GM21825 (cell line): ENCODE measurements around the gene PAXX.
A peak's percentile ranks its signal among the peaks of the same experiment; 100 is the strongest.

Experiments used
- ATAC-seq: cut with Tn5 transposase; IDR thresholded peaks from one replicate; pipeline ENCODE4 v1.9.1; 2021; ENCODE audit warnings: mild to moderate bottlenecking, moderate library complexity; ENCODE audit not compliant: unreplicated experiment

PAXX gene

DNA sequence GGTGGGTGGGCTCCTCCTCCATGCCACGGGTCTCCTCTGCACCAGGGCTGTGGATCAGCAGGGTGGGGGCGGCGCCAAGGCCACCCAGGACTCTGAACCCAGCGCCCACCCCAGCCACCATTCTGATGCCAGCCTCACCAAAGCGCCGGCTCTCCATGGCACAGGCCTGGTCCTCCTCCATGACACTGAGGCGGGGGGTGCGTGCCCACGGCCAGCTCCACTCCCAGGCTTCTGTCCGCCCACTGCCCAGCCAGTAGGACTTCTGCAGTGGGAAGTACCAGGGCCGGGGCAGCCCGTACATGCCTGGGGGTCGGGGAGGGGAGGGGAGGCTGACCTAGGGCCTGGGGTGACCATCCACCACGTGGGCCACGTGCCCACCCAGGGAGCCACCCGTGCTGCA, 24.2 kb downstream of the PAXX start:
- no peak for ATAC-seq

DNA sequence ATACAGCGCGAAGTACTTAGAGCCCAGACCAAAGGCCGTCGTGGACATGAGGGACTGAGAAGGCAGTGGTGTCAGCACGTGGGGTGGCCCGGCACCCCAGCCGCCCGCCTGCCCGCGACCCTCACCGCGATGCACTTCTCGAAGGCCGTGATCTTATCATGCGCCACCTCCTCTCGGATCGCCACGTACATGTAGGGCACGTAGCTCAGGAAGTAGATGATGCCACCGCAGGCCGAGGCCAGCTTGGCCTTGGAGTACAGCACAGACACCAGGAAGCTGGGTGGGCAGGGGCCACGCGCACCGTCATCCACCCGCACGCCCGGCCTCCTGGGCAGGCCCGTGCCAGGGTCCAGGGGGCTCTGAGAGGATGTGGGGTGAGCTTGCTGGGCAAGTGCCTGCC, 24.8 kb downstream of the PAXX start:
- no peak for ATAC-seq

DNA sequence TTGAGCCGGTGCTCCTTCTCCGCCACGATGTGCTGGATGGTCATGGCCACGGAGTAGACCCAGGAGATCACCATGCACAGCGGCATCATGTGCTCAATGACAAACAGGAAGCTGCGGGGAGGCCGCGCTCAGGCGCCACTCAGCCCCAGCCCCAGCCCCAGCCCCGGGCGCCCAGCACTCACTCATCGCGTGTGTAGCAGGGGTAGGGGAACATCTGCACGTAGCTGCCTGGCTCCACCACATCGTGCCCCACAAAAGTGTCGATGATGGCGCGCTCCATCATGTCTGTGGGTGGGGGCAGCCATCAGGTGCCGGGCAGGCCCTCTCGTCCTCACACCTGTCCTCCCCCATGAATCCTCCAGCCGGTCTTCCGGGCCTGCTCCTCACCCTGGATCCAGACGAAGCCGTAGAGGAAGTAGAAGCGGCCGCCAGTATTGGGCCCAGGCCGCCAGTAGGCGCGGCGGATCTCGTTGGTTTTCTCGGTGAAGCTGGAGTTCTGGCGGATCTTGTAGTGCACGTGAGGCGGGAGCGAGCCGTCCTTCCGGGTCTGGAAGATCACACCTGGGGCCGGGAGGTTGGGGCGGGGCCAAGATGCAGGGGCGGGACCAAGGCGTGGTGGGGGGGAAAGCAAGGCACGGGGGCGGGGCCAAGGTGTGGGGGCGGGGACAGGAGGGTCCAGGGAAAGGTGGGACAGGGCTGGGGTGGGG, 25.7 kb downstream of the PAXX start:
- no peak for ATAC-seq

DNA sequence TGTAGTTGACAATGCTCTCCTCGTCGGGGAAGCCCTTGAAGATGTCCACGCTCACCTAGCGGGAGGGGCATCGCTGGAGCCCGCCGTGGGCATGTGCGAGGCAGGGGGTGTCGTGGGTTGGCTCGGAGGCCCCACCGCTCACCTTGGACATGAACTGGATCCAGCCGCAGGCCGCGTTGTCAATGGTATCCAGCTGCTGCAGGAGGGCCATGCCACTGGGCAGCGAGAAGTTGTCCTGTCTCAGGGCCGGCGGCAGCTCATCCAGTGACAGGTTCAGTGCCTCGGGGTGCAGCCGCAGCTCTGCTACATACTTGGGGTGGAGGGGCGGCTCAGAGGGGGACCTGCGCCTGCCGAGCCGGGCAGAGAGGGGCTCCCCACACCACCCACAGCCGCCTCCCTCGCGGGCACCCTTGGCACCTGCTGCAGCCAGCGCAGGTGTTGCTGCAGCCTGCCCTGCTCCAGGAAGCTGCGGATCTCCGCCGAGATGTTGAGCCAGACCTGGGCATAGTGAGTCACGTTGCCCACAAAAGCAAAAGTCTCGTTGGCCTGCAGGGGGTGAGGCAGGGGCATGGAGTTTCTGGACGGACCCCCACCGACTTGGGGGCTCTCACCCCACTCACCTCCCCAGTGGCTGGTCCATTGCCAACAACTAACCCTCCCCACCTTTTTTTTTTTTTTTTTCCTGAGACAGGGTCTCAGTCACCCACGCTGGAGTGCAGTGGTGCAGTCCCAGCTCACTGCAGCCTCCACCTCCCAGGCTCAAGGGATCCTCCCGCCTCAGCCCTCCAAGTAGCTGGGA, 26.7 kb downstream of the PAXX start:
- no peak for ATAC-seq

DNA sequence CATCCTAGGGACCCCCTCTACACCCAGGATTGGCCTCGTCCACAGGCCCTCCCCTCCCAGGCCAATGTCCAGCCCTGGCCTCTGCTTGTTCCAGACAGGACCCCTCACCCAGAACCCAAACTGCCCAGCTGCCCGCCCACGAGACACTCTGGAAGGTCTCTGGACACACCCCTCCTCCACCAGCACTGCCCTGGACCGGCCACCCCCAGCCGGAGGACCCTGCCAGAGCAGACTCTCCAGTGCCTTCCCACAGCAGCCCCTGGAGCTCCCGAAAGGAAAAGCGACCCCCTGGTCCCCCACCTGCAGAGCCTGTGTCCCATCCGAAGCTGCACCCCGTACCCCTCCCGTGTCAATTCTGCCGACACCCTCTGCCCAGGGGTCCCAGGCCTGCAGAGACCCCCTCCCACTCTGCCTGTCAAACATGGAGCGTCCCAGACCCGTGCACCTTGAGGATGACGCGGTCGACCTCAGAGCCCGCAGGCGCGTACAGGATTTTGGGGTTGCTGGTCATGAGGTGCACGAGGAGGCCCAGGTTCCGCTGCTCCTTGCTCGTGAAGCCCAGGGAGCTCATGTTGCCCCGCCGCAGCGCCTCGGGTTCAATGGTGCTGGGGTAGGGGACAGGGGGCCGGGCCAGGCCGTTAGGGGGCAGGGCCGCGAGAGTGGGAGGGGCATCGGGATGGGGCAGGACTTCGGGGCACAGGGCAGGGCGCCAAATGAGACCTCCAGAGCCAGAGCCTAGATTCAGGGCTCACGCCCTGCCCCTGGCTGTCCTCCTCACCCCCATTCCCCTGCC, 27.9 kb downstream of the PAXX start:
- no peak for ATAC-seq

DNA sequence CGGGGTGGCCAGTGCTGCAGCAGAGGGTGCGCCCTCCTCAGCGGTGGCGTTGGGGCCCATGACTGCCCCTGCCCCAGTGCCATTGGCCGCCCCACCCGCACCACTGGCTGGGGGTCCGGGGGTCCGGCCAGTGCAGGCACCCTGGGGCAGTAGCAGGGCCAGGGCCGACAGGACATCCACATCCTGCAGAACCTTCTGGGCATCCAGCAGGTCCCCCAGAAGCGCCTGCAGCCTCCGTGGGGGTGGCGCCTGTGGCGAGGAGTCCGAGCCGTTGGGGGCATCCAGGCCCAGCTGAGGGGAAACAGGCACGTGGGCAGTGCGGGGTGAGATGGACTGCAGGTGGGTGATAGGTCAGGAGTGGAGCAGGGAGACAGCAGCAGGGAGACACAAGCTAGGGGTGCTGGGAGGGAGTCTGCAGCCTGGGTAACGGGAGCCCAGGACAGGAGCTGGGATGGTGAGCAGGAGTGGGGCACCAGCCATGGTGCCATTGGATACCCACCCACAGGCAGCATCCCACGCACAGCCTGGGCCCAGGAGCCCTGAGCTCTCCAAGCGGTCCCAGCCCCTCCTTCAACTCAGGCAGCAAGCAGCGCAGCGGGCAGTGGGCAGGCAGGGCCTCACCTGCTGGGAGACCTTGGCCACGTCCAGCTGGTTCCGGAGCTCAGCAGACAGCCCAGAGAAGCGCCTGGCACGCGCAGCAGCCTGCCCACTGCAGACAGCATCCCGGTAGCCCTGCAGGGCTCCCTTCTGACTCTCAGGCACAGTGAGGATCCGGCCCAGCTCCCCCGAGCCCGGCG, 28.7 kb downstream of the PAXX start:
- ATAC-seq = no peak

DNA sequence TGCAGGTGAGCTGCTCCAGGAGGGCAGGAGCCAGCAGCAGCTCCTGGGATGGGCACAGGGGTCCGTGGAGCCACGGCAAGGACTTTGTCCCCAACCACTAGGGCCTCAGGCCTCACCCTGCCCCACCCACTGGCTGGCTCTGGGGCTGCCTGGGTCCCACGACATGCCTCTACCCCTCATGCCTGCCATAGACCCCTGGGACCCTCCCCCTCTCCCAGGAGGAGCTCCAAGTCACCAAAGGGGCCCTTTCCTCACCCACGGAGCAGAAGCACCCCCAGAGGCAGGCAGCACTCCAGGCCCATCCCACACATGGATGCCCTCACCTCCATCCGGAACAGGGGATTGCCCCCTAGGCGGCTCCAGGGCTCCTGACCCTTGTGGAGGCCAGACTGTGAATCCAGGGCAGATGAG, 29.4 kb downstream of the PAXX start:
- ATAC-seq = no peak

DNA sequence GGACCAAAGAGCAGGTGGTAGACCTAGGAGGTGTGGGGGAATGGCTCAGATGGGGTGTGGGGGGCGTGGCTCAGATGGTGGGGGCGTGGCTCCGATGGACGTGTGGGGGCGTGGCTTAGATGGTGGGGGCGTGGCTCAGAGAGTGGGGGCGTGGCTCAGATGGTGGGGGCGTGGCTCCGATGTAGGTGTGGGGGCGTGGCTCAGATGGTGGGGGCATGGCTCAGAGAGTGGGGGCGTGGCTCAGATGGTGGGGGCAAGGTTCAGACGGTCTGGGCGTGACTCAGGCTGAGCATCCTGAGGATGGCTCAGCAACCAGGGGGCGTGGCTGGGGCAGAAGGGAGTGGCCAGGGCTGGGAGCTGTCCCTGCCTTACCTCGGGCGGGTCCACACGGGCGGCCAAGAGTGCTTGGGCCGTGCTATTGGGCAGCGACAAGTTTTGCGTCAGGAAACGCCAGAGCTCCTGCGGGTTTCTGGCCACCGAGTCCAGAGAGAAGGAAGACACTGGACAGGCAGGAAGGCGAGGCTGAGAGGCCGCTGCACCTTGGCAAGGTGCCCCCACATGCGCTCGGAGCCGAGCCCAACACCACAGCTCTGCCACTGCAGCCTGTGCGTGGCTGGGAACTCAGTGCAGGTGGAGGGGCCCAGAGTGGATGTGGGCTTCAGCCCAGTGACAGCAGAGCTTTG, 29.9 kb downstream of the PAXX start:
- no peak for ATAC-seq

DNA sequence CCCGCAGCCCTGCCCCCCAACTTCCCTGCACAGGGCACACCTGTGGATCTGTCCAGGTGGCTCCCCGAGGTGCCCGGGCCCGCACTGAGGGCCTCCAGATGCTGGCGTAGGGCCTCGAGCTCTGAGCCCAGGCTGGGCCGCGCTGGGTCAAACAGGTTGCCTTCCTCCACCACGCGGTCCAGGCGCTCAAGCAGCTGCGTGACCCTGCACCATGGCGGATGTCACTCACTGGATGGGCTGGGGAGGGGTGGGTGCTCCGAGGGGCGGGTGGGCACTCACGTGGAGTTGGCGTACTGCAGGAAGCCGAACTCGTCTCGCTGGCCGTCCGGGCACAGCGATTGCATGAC, 30.4 kb downstream of the PAXX start:
- no peak for ATAC-seq

DNA sequence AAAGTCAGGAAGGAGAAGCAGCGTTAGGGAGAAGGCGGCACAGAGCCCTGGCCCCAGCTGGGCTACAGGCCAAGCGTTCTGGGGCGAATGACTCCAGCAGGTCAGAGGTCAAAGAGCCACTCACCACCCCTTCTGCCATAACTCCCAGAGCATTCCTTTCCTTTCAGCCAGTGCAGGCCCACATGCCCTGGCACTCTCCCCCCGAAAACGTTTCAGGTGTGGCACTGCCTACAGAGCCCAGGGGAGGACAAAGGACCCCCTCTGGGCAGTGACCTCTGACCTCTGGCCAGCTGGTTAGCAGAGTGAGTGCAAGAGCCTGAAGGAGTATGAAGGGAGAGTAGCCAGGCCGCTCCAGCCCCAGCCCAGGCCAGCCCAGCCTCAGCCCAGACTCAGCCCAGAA, 30.9 kb downstream of the PAXX start:
- no peak for ATAC-seq

DNA sequence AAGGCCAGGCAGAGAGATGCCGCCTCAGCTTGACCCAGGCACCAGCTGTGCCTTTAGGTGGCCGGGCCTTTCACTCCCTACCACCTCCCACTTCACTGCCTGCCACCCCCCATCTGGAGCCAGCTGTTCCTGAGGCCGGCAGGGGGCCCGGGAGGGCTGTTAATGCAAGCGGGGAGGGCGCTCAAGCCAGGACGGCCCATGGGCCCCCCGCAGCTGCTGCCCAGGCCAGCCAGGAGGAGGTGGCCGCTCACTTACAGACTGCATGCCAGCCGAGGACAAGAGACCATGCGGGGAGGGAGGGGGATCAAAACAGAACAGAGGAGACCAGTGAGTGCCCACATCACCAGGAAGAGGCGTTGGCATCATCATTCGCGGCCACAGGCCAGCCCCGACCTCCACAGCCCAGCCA, 31.4 kb downstream of the PAXX start:
- ATAC-seq = no peak

DNA sequence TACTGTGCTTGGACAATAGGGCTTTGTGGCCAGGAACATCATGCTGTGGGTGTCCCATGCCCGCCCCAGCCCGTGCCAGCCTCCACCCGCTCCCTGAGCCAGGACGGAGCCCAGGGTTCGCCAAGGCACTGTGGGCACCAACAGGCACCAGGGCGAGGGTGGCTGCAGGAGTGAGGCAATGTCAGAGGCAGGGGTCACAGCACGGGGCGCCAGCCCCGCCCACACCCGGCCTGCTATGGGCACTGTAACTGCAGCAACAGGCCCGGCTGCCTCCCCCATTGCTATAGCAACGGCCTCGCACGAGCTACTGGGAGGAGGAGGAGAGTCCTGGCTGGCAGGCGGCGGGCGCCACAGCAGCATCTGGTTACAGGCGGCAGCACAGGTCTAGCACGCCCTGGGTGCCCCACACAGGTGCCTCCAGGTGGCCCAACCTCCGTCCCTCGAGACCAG, 33.3 kb downstream of the PAXX start:
- no peak for ATAC-seq

DNA sequence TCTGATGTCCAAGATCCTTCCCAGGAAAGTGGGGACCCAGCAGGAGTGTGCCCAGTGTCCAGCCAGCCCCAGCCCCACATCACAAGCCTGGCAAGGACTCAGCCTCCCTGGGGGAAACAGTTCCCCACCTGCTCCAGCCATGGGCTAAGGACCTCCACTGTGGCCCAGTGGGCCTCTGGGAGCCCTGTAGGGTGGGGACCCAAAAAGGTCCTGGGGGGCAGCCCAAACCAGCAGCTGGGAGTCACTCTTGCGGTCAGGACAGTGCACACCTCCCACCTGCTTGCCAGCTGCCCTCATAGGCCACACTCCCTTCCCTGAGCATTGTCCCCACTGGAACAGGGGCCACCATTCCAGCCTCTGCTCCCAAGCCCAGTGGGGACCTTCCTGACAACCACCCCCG, 34.2 kb downstream of the PAXX start:
- ATAC-seq = no peak

DNA sequence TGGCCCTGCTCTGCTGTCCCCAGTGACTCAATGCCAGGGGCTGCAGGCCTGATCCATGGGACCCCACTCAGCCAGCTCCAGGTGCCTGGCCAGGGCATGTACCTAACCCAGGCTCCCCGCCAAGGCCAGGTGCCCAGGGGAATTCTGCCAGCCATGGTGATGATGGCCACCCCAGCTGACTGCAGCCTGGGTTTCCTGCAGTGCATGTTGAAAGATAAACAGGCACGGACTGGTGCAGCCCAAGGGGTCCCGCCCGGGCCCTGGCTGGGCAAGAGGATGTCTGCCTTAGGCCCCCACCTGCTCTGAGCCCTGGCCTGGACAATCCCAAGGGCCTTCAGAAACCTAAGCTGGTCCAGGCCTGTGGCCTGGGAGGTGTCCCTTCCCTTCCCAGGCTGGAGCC, 34.6 kb downstream of the PAXX start:
- ATAC-seq = no peak

DNA sequence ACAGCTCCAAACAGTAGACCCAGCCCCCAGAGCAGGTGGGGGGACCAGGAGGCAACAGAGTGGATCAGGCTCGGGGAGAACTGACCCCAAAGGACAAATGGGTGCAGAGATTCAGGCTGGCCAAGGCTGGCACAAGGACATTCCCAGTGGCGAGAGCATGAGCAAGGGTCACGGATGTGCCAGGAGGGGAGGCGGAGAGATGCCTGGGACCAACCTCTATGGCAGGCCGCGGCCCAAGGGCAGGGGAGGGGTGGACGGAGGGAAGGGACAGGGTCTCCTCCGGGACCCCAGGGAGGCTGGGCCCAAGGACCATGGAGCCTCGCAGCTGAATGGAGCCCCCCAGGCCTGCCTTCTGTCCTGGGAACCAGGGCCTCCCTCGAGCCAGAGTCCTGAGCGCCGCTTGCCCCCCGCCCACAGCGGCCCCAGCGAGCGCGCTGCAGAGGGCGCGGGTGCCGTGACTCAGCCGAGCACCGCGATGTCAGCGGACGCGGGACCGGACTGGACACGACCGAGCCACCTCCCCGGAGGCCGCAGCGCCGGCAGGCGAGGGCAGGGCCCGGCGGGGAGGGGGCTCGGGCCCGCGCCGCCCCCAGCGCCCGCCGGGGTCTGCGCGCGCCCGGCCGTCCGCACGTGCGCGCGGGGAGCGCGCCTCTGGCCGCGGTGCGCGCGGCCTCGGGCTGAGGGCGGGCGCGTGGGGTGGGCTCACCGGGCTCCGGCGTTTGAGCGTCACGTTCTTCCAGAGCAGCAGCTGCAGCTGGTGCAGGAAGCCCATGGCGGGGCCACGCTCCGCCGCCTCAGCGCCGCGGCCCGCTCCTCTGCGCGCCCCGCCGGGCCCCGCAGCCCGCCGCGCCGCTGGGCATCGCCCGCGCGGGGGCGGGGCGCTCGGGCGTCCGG, 35.4 kb downstream of the PAXX start, which contains the start of gene ABCA2:
Gene ABCA2, minus strand, starts transcription at position 869 of the 894 bp plus-strand sequence. Its CDS starts 97 bp downstream, at position 772.
- ATAC-seq = no peak

DNA sequence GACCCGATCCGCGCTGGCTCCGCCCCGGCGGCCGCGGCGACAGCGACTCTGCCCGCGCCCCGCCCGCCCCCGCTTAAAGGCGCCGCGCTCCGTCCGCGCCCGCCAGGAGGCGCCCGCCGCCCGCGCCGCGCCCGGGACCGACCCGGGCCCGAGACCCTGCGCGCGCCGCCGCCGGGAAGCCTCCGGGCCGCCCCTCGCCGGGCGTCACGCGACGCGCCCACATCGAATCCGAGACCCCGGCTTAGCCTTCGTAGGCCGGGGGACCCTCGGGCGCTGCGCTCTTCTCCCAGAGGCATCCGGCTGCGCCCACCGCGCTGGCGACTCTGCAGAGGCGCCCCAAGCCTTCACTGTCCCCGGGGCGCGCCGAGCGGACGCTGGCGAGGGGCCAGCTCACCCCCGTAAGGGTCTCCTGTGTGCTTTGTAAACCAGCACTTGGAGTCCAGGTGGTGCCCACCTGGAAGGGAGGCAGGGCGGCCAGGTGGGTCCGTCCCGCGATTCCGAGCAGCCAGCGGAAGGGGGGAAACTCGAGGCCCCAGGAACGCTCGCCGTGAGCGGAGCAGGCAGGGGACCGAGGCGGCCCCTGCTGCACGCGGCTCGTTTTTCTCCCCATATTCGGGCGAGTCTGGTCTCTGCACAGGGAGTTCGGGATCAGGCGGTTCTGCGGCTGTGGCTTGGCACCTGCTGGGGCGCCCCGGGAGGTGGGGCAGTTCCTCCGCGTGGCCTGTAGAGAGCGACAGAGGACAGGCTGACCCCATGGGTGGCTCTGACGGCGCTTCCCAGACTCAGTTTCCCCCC, 36.2 kb downstream of the PAXX start:
- ATAC-seq = peak; percentile 38

DNA sequence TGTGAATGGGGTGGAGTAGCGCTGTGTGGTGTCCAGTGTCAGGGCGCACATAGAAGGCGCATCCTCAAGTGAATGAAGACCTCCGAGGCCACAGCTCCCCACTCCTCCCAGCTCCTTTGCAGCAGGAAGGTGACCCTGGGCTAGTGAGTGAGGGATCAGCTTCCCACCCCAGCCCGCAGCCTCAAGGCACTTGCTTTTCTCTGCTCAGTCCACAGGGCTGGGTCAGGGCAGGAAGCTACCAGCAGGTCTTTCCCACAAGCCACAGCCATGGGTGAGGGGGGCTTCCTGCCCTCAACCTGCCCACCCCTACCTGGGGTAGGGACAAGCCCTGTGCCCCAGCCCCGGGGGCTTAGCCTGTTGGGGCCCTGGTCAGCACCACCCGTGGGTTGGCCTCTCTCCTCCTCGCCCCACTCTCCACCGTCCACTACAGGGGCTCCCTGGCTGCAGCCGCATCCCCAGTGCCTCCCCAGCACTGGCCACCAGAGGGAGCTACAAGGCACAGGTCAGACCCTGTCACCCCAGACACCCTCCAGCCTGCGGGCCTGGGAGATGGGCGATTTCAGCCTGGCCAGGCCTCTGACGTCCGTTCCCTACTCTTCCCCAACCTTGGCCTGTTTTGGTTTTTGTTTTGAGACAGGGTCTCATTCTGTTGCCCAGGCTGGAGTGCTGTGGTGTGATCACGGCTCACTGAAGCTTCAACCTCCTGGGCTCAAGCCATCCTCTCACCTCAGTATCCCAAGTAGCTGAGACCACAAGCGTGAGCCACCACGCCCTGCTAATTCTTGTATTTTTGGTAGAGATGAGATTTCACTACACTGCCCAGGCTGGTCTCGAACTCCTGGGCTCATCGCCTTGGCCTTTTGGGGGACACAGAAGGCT, 37.1 kb downstream of the PAXX start:
- no peak for ATAC-seq
